Measurements from ENCODE around the gene HYAL1. TPM values are rescaled to one million over a fixed set of nuclear protein-coding genes. Genes with fewer than 3 reads are reported as not detected.

The HYAL1 gene
- total and polyA plus RNA-seq, 8 donors: 2.1 to 41.3 (median 2.9) TPM

DNA sequence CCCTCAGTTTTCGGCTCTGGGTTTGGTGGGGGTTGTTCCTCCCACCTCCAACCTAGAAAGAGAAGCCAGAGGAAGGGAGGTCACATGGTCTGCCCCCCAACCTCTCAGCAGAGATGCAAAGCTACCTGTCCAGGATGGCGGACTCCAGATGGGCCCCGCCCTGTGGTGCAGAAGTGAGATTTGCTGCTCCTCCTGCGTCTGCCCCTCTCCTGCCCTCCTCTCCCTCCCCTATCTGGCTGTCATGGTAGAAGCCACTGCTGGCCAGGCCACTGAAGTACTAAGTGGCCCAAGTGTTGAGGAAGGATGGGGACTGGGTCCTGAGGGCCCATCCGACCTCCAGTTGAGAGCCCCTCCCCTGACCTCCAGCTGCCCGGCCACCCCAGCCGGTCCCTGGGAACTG lies 36.5 kb downstream of the HYAL1 start:
- TF ChIP-seq, protein P1, sequence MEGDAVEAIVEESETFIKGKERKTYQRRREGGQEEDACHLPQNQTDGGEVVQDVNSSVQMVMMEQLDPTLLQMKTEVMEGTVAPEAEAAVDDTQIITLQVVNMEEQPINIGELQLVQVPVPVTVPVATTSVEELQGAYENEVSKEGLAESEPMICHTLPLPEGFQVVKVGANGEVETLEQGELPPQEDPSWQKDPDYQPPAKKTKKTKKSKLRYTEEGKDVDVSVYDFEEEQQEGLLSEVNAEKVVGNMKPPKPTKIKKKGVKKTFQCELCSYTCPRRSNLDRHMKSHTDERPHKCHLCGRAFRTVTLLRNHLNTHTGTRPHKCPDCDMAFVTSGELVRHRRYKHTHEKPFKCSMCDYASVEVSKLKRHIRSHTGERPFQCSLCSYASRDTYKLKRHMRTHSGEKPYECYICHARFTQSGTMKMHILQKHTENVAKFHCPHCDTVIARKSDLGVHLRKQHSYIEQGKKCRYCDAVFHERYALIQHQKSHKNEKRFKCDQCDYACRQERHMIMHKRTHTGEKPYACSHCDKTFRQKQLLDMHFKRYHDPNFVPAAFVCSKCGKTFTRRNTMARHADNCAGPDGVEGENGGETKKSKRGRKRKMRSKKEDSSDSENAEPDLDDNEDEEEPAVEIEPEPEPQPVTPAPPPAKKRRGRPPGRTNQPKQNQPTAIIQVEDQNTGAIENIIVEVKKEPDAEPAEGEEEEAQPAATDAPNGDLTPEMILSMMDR (IDR thresholded peaks at IDR 0.05): no peak
- intact Hi-C loops (cut with DNase I): no loop called here
- Histone ChIP-seq H3K27me3 (peaks cover 0 to 21% of the 10 kb centered on the region in 2 donors), H3K9me3 (no peaks in the 10 kb centered on the region), H3K27ac (peak overlapping the region; percentile 80 to 92), H3K4me3 (peak overlapping the region; percentile 48 to 54), H3K36me3 (no peaks in the 10 kb centered on the region), H3K4me1 (peaks cover 40 to 56% of the 10 kb centered on the region in 2 donors)
- no peak for DNase-seq
- ATAC-seq: no peak

- ATAC-seq: no peak
- Histone ChIP-seq H3K36me3 (no peaks in the 10 kb centered on the region), H3K27me3 (peaks cover 0 to 21% of the 10 kb centered on the region in 2 donors), H3K27ac (peak overlapping the region; percentile 80 to 92), H3K4me3 (peak overlapping the region in 1 of 2 donors; percentile 48), H3K4me1 (peaks cover 40 to 63% of the 10 kb centered on the region in 2 donors), H3K9me3 (no peaks in the 10 kb centered on the region)
- no peak for DNase-seq
- TF ChIP-seq, protein P1 (IDR thresholded peaks at IDR 0.05): no peak
- intact Hi-C loops (cut with DNase I): no loop called here
Observed at GRCh38 chr3:50266017-50266416, 37.4 kb downstream of the HYAL1 start.

GRCh38 chr3:50265571-50265970 lies 37.8 kb downstream of the HYAL1 start:
- TF ChIP-seq, protein P1 (IDR thresholded peaks at IDR 0.05): no peak
- no peak for DNase-seq
- Histone ChIP-seq H3K36me3 (no peaks in the 10 kb centered on the region), H3K27ac (peak overlapping the region; percentile 80 to 92), H3K27me3 (peaks cover 0 to 21% of the 10 kb centered on the region in 2 donors), H3K4me3 (no peak overlapping the region), H3K9me3 (no peaks in the 10 kb centered on the region), H3K4me1 (peaks cover 43 to 68% of the 10 kb centered on the region in 2 donors)
- intact Hi-C loops (cut with DNase I): no loop called here
- no peak for ATAC-seq

DNA sequence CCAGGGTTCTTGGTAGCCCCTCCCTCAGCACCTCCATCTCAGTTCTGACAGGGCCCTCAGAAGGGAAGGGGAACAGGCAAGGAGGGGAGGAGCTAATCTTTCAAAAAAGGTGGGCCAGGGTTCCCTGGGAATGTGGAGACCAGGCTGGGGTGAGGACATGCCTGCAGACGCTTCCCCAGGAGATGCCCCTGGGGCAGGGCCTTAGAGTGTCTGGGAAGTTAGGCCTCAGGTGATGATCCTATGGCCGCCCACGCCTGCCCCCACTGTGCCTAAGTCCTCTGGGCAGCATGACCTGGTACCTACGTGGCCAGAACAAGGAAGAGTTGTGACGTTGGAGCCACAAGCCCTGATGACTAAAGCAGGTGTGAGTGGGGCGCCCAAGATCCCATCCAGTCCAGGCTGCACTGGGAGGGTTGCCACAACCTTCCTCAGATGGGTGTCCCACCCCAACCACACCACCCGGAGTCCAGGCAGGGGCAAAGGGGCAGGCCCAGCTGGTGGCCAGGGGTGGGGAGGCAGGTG lies 38.3 kb downstream of the HYAL1 start:
- intact Hi-C loops (cut with DNase I): no loop called here
- peak; percentile 5 for ATAC-seq
- H3K4me3 ChIP-seq: no peak overlapping the region
- TF ChIP-seq, protein P1 (IDR thresholded peaks at IDR 0.05): no peak
- no peaks in the 10 kb centered on the region for H3K36me3 ChIP-seq
- DNase-seq: no peak
- H3K27ac ChIP-seq: peak overlapping the region; percentile 80 to 92
- H3K4me1 ChIP-seq: peaks cover 45 to 73% of the 10 kb centered on the region in 2 donors
- no peaks in the 10 kb centered on the region for H3K9me3 ChIP-seq
- H3K27me3 ChIP-seq: peaks cover 0 to 21% of the 10 kb centered on the region in 2 donors

GRCh38 chr3:50264383-50264963 lies 38.9 kb downstream of the HYAL1 start:
- H3K4me1 ChIP-seq: peaks cover 49 to 78% of the 10 kb centered on the region in 2 donors
- peak; percentile 74 to 95 (median 88) for DNase-seq
- intact Hi-C loops (cut with DNase I): no loop called here
- no peaks in the 10 kb centered on the region for H3K9me3 ChIP-seq
- peak; percentile 61 for ATAC-seq
- peaks cover 0 to 3% of the 10 kb centered on the region in 2 donors for H3K36me3 ChIP-seq
- peak overlapping the region; percentile 80 to 92 for H3K27ac ChIP-seq
- no peak overlapping the region for H3K4me3 ChIP-seq
- TF ChIP-seq, protein P1 (IDR thresholded peaks at IDR 0.05): no peak
- peaks cover 0 to 21% of the 10 kb centered on the region in 2 donors for H3K27me3 ChIP-seq

Data from left lung (tissue), 10 donors.